A673 (cell line): ENCODE results near the gene FEM1C.

Experiments
- EZH2 ChIP-seq: fragments of 200-600 bp; sonication (generic); IDR thresholded peaks from 2 replicates; pipeline ENCODE4 v1.6.1; 2017; ENCODE audit warnings: borderline replicate concordance, low read depth, mild to moderate bottlenecking, mixed read lengths, antibody characterized with exemption, low read length; ENCODE audit not compliant: poor library complexity, severe bottlenecking
- TF ChIP-seq, protein P1 (sequence below): fragments of 300-800, 200-600 bp; sonication (generic); conservative IDR thresholded peaks from 2 replicates; pipeline ENCODE4 v1.5.1; 2017; ENCODE audit warnings: low read depth, mild to moderate bottlenecking, antibody characterized with exemption, low read length, moderate library complexity, mixed read lengths

DNA sequence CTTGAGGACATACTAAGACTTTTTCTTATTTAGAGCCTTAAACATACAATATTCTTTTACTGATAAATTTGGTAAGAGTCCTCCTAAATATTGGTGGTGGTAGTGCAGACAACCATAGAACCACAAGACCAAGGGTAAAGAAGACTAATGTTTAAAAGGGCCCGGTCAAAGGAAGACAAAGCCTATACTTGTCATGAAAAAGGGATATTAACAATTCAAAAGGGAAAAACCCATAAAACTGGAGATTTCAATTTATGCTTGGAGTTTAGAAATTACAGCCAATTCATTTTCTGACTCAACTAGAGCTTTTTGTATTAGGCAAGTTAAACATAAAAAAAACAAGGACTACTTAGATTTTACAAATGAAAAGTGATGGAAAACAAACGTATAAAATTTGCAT, 24.4 kb downstream of the FEM1C start:
- TF ChIP-seq, protein P1, sequence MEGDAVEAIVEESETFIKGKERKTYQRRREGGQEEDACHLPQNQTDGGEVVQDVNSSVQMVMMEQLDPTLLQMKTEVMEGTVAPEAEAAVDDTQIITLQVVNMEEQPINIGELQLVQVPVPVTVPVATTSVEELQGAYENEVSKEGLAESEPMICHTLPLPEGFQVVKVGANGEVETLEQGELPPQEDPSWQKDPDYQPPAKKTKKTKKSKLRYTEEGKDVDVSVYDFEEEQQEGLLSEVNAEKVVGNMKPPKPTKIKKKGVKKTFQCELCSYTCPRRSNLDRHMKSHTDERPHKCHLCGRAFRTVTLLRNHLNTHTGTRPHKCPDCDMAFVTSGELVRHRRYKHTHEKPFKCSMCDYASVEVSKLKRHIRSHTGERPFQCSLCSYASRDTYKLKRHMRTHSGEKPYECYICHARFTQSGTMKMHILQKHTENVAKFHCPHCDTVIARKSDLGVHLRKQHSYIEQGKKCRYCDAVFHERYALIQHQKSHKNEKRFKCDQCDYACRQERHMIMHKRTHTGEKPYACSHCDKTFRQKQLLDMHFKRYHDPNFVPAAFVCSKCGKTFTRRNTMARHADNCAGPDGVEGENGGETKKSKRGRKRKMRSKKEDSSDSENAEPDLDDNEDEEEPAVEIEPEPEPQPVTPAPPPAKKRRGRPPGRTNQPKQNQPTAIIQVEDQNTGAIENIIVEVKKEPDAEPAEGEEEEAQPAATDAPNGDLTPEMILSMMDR: no peak
- TF ChIP-seq EZH2: no peak
